ENCODE data around the gene RAD51AP2. TPM values are rescaled to one million over a fixed set of nuclear protein-coding genes. Genes with fewer than 3 reads are reported as not detected.

The RAD51AP2 gene
- total and polyA plus RNA-seq, 10 of the 15 experiments (the other 5 are each of a cell fraction or from before 2014, with no cell fraction given) = under 0.01 to 0.02 TPM; not detected in 8

- Histone ChIP-seq H3K27me3 (replicated peaks in 1 of 2; ENCODE audit: control insufficient read depth in 2 of 2, insufficient read depth in 2 of 2, low read length in 1 of 2) (peaks cover 11 to 19% of the 10 kb centered on the region in 2 experiments), H3K4me1 (ENCODE audit: control insufficient read depth, insufficient read depth, low read length) (no peaks in the 10 kb centered on the region), H3K9ac (ENCODE audit: control insufficient read depth, insufficient read depth, low read length) (no peak overlapping the region), H3K9me3 (replicated peaks; ENCODE audit: control insufficient read depth, insufficient read depth, low read length) (no peaks in the 10 kb centered on the region), H4K20me1 (ENCODE audit: control insufficient read depth, insufficient read depth) (no peaks in the 10 kb centered on the region), H2AFZ (ENCODE audit: control insufficient read depth, low read depth, low read length) (no peak overlapping the region), H3K27ac (ENCODE audit: control insufficient read depth, insufficient read depth) (no peak overlapping the region), H3K79me2 (ENCODE audit: control insufficient read depth, insufficient read depth, low read length) (no peaks in the 10 kb centered on the region), H3K36me3 (ENCODE audit: control insufficient read depth in 2 of 2, insufficient read depth in 2 of 2, low read length in 1 of 2) (no peaks in the 10 kb centered on the region), H3K4me3 (no peak overlapping the region), H3K4me2 (ENCODE audit: control insufficient read depth, insufficient read depth) (no peak overlapping the region)
- DNase-seq (ENCODE audit: low read depth, low spot score) = no peak
- in situ Hi-C loops (cut with MboI) = no loop called here
- SMC1A ChIA-PET (ENCODE audit: uncharacterized antibody, unreplicated experiment) = no interaction called here
- BruUV-seq (replicated peaks) = no TSS peak
- CTCF ChIA-PET = no interaction called here
- RAD21 ChIA-PET (ENCODE audit: unreplicated experiment) = no interaction called here
- POLR2A ChIA-PET = no interaction called here
- FAIRE-seq = no peak
- no peak for ATAC-seq
- intact Hi-C loops (cut with micrococcal nuclease; ENCODE audit: unreplicated experiment) = no loop called here
- 3% methylated on average over 2 of the region's 2 CpGs for WGBS (ENCODE audit: insufficient coverage, insufficient replicate concordance, low lambda C conversion rate, missing lambda C conversion rate)
- TF ChIP-seq HDAC2 (IDR thresholded peaks at IDR 0.05) (no peak), SRF (IDR thresholded peaks at IDR 0.05; ENCODE audit: low read depth in 2 of 2, low read length in 2 of 2) (no peak), FOXK2 (IDR thresholded peaks at IDR 0.05) (no peak), MLLT1 (IDR thresholded peaks at IDR 0.05) (no peak), NFIC (IDR thresholded peaks at IDR 0.05; ENCODE audit: low read depth, low read length) (no peak), MAX (IDR thresholded peaks at IDR 0.05; ENCODE audit: low read depth, low read length) (no peak), IRF3 (IDR thresholded peaks at IDR 0.05) (no peak), MEF2B (IDR thresholded peaks at IDR 0.05; ENCODE audit: partially characterized antibody, poor library complexity, severe bottlenecking) (no peak), HSF1 (IDR thresholded peaks at IDR 0.05; ENCODE audit: low read depth, low read length) (no peak), HDAC6 (IDR thresholded peaks at IDR 0.05; ENCODE audit: unreplicated experiment) (no peak), FOS (IDR thresholded peaks at IDR 0.05; ENCODE audit: borderline replicate concordance, extremely low read depth, insufficient read length) (no peak), MYC (IDR thresholded peaks at IDR 0.05; ENCODE audit: insufficient read depth, insufficient read length, insufficient replicate concordance, low read length, severe bottlenecking) (no peak), BCL11A (IDR thresholded peaks at IDR 0.05; ENCODE audit: low read depth, low read length) (no peak), NKRF (conservative IDR thresholded peaks at IDR 0.05) (no peak), RAD51 (IDR thresholded peaks at IDR 0.05) (no peak)
Observed at GRCh38 chr2:17542471-17542870, 24.2 kb upstream of the RAD51AP2 start.
